Natural killer cell (primary cell): ENCODE results near the gene ASGR2. TPM values are rescaled to one million over a fixed set of nuclear protein-coding genes. Genes with fewer than 3 reads are reported as not detected.

Experiments
- ATAC-seq, 3 donors: fragments of 150-1000 bp in 2 of 3; fragments of 200-7000 bp in 1 of 3; cut with Tn5 transposase; 1 replicate in 1 of 3; 2 replicates in 2 of 3; pipeline ENCODE4 v1.10.0; 2021; ENCODE audit warnings: mild to moderate bottlenecking in 2 of 3, moderate library complexity in 2 of 3
- DNase-seq, 2 donors: peaks; one replicate each; pipeline versions ENCODE4 v3.0.0 to v3.0.0-alpha.2; 2013 to 2021; ENCODE audit warnings: mixed read lengths in 1 of 2
- H3K27ac ChIP-seq: one replicate; pipeline ENCODE4 v1.5.1; 2013; ENCODE audit warnings: mild to moderate bottlenecking, low read length
- H3K27me3 ChIP-seq: one replicate; pipeline ENCODE4 v1.6.1; 2013; ENCODE audit warnings: low read length; ENCODE audit not compliant: control insufficient read depth, insufficient read depth
- H3K36me3 ChIP-seq: one replicate; pipeline ENCODE4 v1.6.1; 2013; ENCODE audit warnings: low read length; ENCODE audit not compliant: control insufficient read depth, insufficient read depth
- H3K4me1 ChIP-seq: one replicate; pipeline ENCODE4 v1.6.1; 2013; ENCODE audit warnings: low read length; ENCODE audit not compliant: control insufficient read depth, insufficient read depth
- H3K4me3 ChIP-seq: one replicate; pipeline ENCODE4 v1.5.1; 2013; ENCODE audit warnings: low read length
- H3K9me3 ChIP-seq: one replicate; pipeline ENCODE4 v1.6.1; 2013; ENCODE audit warnings: low read length; ENCODE audit not compliant: control insufficient read depth, insufficient read depth
- H3K27ac Mint-ChIP-seq, 2 donors: one replicate each; pipeline ENCODE4 v1.8.0; 2022; ENCODE audit warnings: mild to moderate bottlenecking in 2 of 2, mixed read lengths in 2 of 2, moderate library complexity in 1 of 2
- H3K27me3 Mint-ChIP-seq, 2 donors: one replicate each; pipeline ENCODE4 v1.8.0; 2022; ENCODE audit warnings: low read depth in 2 of 2, mixed read lengths in 2 of 2
- H3K36me3 Mint-ChIP-seq: one replicate; pipeline ENCODE4 v1.8.0; 2022; ENCODE audit warnings: mixed read lengths
- H3K4me1 Mint-ChIP-seq, 2 donors: one replicate each; pipeline ENCODE4 v1.8.0; 2022; ENCODE audit warnings: mixed read lengths in 2 of 2
- H3K4me3 Mint-ChIP-seq: one replicate; pipeline ENCODE4 v1.8.0; 2022; ENCODE audit warnings: mild to moderate bottlenecking, moderate library complexity, mixed read lengths
- H3K9me3 Mint-ChIP-seq, 2 donors: one replicate each; pipeline ENCODE4 v1.8.0; 2022; ENCODE audit warnings: mixed read lengths in 2 of 2
- CTCF ChIP-seq: fragments of 200-600 bp; IDR thresholded peaks from one replicate; pipeline ENCODE4 v1.8.0; 2022; ENCODE audit warnings: antibody characterized with exemption
- WGBS: methylation state at CpG from one replicate; pipeline ENCODE4 v1.1.7; 2013; ENCODE audit warnings: missing lambda C conversion rate; ENCODE audit not compliant: insufficient coverage; 5-methylcytosine and 5-hydroxymethylcytosine counted together
- intact Hi-C: fragments of 100-400 bp; cut with micrococcal nuclease; formaldehyde crosslinking; loops from one replicate; pipeline ENCODE4 v1.14.2; 2022
- total RNA-seq, 4 donors: library from RNA; stranded (reverse); fragments of 120-200 nt in 1 of 4; gene quantifications; one replicate each; pipeline versions ENCODE4 v1.2.3 to v1.2.4, GENCODE V29; 2013 to 2022

ASGR2 gene
- total RNA-seq, 3 donors from 2014 or later (not counting 1 experiment from before 2014, with no cell fraction given) = 0.88 to 2.3 TPM; not detected in 1

GRCh38 chr17:7084088-7084487, 30.5 kb downstream of the ASGR2 start:
- H3K4me1 ChIP-seq = peaks cover 40% of the 10 kb centered on the region
- intact Hi-C loops = loop anchor here (5.0 kb wide), 1 partner anchor 37 kb away; no protein-coding TSS in a partner anchor
- WGBS = 33% methylated on average over 7 of the region's 7 CpGs
- no peaks in the 10 kb centered on the region for H3K9me3 Mint-ChIP-seq
- ATAC-seq (no peak), DNase-seq (no peak)
- no peaks in the 10 kb centered on the region for H3K36me3 Mint-ChIP-seq
- no peak overlapping the region for H3K27ac ChIP-seq
- peaks cover 41 to 45% of the 10 kb centered on the region in 2 donors for H3K4me1 Mint-ChIP-seq
- no peaks in the 10 kb centered on the region for H3K9me3 ChIP-seq
- H3K27ac Mint-ChIP-seq = no peak overlapping the region
- TF ChIP-seq CTCF = no peak
- H3K36me3 ChIP-seq = no peaks in the 10 kb centered on the region
- peaks cover 13 to 15% of the 10 kb centered on the region in 2 donors for H3K27me3 Mint-ChIP-seq
- H3K27me3 ChIP-seq = peaks cover 3% of the 10 kb centered on the region
- no peak overlapping the region for H3K4me3 ChIP-seq
- peak overlapping the region; percentile 22 for H3K4me3 Mint-ChIP-seq

GRCh38 chr17:7083592-7083991, 31.0 kb downstream of the ASGR2 start:
- H3K36me3 ChIP-seq = no peaks in the 10 kb centered on the region
- H3K4me3 ChIP-seq = no peak overlapping the region
- H3K27me3 ChIP-seq = peaks cover 3% of the 10 kb centered on the region
- H3K27ac ChIP-seq = no peak overlapping the region
- Mint-ChIP-seq H3K4me1 (peaks cover 41 to 50% of the 10 kb centered on the region in 2 donors), H3K27me3 (peaks cover 13 to 15% of the 10 kb centered on the region in 2 donors), H3K4me3 (peak overlapping the region; percentile 14), H3K36me3 (no peaks in the 10 kb centered on the region), H3K9me3 (no peaks in the 10 kb centered on the region), H3K27ac (no peak overlapping the region)
- ATAC-seq (no peak), DNase-seq (no peak)
- H3K4me1 ChIP-seq = peaks cover 40% of the 10 kb centered on the region
- no peak for TF ChIP-seq CTCF
- no peaks in the 10 kb centered on the region for H3K9me3 ChIP-seq
- intact Hi-C loops = loop anchor here (5.0 kb wide), 1 partner anchor 36 kb away; no protein-coding TSS in a partner anchor
- WGBS = 89% methylated on average over 4 of the region's 4 CpGs

- intact Hi-C loops = loop anchor here (5.0 kb wide), 1 partner anchor 34 kb away; no protein-coding TSS in a partner anchor
- H3K9me3 Mint-ChIP-seq = no peaks in the 10 kb centered on the region
- peaks cover 11 to 12% of the 10 kb centered on the region in 2 donors for H3K27me3 Mint-ChIP-seq
- H3K4me3 Mint-ChIP-seq = peak overlapping the region; percentile 75
- Histone ChIP-seq H3K27me3 (peaks cover 3% of the 10 kb centered on the region), H3K4me1 (peaks cover 40% of the 10 kb centered on the region), H3K4me3 (no peak overlapping the region), H3K9me3 (no peaks in the 10 kb centered on the region), H3K36me3 (no peaks in the 10 kb centered on the region), H3K27ac (no peak overlapping the region)
- peaks cover 41 to 69% of the 10 kb centered on the region in 2 donors for H3K4me1 Mint-ChIP-seq
- 74% methylated on average over 13 of the region's 16 CpGs for WGBS
- no peak for TF ChIP-seq CTCF
- ATAC-seq (peak; percentile 95 to 100 (median 97)), DNase-seq (peak; percentile 53 to 60)
- no peaks in the 10 kb centered on the region for H3K36me3 Mint-ChIP-seq
- peak overlapping the region in 1 of 2 donors; percentile 32 for H3K27ac Mint-ChIP-seq
Observed at GRCh38 chr17:7081341-7082062, 33.1 kb downstream of the ASGR2 start.
